Lung microvascular endothelial cell (primary cell): ENCODE results near the gene CNOT11. TPM values are rescaled to one million over a fixed set of nuclear protein-coding genes. Genes with fewer than 3 reads are reported as not detected.
A peak's percentile ranks its signal among the peaks of the same experiment; 100 is the strongest.
"Not testable (repeated sequence)": the region's sequence is repeated elsewhere in the genome, so short reads cannot be mapped to it uniquely, and the experiment has no call there.

ENCODE experiments used
- DNase-seq, 2 donors: peaks; one replicate each; pipeline versions ENCODE4 v3.0.0 to v3.0.0-alpha.2; 2010; ENCODE audit warnings: low read depth in 2 of 2
- total RNA-seq: library from RNA; depleted of rRNA; stranded (reverse); fragments of >200 nt; gene quantifications from 2 replicates; pipeline ENCODE4 v1.2.1, GENCODE V29; 2014

CNOT11 gene
- total RNA-seq, 1 donor from 2014 or later: 15.7 TPM

- DNase-seq: peak; percentile 93 to 94
Observed at GRCh38 chr2:101308432-101309210, 55.9 kb downstream of the CNOT11 start, which contains the start of gene RNF149. TSS of gene RNF149 (minus strand) at chr2:101308701. CDS start at chr2:101308588, 113 bp downstream.

DNA sequence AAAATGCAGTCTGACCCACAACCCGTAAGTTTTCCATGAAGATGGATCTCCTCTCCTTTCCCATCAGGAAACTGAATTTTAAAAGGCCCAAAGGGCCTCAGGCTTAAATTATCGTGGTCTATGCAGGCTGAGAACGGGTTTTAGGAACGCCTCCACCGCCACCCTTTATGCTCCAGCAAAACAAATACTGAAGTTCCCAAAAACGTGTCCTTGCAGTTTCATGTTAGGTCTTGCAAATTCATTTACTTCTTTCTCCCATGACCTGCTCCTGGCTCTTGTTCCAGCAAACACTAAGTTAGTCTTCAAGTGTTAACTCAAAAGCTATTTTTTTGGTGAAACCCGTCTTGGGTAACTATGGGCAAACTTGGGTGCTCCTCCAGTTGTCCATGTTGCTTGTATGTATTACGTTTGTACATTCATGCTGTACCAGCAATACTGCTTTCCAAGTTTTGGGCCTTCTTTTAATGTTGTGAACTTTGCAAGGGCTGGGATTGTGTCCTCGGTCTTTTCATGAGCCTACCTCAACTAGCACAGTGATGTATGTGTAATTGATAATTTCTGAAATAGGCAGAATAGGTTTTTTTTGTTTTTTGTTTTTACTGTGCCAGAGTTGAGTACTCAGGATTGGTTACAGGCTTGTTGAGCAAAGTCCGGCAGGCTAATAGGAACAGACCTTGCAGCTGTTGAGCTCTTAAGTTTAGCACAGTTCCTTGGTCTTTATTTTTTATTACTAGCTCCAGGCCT is 57.6 kb downstream of the CNOT11 start:
- DNase-seq: no peak

GRCh38 chr2:101310834-101311695 is 58.4 kb downstream of the CNOT11 start:
- no peak for DNase-seq

DNA sequence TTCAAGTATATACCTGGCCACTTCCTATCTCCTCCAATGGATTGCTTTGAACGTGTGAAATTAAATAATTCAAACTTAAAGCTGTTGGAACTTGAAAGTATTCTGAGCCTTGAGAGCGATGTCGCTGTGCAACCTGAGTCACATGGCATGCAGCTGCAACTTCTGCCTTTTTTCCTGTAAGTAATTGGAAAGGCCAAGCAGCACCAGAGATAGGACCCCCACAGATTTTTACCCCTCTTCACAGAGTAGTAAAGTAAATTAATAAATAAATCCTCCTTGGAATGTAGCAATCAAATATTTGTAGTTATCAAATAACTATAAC is 59.0 kb downstream of the CNOT11 start:
- no peak for DNase-seq

- not testable (repeated sequence) for DNase-seq
Observed at GRCh38 chr2:101316568-101316967, 63.9 kb downstream of the CNOT11 start.

Other genes starting within 250 kb of the CNOT11 start
- 62.8 and 96.8 TPM in 2 replicates for gene TBC1D8, start 101.5 kb upstream of the CNOT11 start, total RNA-seq
- gene RNF149, start 55.8 kb downstream of the CNOT11 start, total RNA-seq: 29.0 and 34.3 TPM in 2 replicates
- gene CREG2, start 134.6 kb downstream of the CNOT11 start, total RNA-seq: 0.44 TPM in 1 of 2 replicates, not detected in the other
- gene RFX8, start 222.2 kb downstream of the CNOT11 start, total RNA-seq: 0.22 TPM in 1 of 2 replicates, not detected in the other